HG03575 (cell line): ENCODE measurements around the gene TCEA2.

Experiments
- ATAC-seq: cut with Tn5 transposase; IDR thresholded peaks from one replicate; pipeline ENCODE4 v1.9.1; 2021; ENCODE audit not compliant: unreplicated experiment, insufficient number of reproducible peaks, low FRiP score; ENCODE audit errors: extremely low read depth

Gene TCEA2

GRCh38 chr20:64074184-64074789 is 11.3 kb downstream of the TCEA2 start:
- ATAC-seq: no peak

DNA sequence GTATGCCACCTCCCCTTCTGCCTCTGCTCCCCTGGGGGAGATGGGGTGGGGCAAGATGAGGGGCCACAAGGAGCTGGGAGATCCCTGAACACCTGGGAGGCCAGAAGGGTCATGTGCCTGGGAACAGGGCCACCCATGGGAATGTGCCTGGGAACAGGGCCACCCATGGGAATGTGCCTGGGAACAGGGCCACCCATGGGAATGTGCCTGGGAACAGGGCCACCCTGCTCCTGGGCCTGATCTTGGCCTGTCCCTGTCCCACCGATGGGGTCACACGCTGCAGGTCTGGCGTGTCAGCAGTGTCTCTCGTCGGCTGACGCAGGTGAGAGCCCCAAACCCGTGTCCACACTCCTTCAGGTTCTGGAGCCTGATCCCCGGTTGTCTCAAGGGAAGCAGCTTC is 12.0 kb downstream of the TCEA2 start:
- ATAC-seq: no peak

GRCh38 chr20:64075556-64075955 is 12.6 kb downstream of the TCEA2 start:
- no peak for ATAC-seq

- no peak for ATAC-seq
These were observed 13.3 kb downstream of the TCEA2 start for GRCh38 chr20:64076061-64076997.

DNA sequence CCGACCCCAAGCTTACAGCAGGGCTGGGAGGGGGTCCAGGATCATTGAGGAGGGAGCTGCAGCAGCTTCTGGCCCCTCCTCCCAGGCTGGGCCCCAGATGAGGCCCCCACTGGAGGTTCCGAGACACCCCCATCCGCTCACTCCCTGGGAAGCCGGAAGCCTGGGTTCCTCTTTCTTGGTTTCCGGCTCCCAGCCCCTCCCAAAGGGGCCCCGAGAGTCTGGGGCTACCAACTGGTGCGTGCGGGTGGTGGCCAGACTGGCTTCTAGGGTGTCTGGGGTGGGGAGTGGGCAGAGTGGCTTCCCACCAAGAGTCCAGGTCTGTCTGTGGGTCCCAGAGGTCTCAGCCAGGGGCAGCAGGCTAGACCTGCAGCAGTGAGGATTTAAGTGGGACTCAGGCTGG is 14.1 kb downstream of the TCEA2 start:
- no peak for ATAC-seq

DNA sequence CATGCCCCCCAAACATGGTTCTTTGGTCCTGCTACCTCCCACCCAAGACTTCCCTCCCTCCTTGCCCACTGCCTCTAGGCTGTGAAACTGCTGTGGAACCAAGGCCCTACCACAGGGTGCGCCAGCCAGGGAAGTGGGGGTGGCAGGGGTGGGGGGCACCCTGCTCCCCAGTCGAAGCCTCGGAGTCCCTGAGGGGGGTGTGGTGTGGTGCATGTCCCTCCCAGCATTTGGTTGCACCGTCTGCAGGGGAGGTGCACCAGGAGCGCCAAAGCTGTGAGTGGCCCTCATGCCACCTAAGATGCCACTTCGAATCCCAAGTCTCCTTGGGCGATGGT is 14.5 kb downstream of the TCEA2 start:
- no peak for ATAC-seq

DNA sequence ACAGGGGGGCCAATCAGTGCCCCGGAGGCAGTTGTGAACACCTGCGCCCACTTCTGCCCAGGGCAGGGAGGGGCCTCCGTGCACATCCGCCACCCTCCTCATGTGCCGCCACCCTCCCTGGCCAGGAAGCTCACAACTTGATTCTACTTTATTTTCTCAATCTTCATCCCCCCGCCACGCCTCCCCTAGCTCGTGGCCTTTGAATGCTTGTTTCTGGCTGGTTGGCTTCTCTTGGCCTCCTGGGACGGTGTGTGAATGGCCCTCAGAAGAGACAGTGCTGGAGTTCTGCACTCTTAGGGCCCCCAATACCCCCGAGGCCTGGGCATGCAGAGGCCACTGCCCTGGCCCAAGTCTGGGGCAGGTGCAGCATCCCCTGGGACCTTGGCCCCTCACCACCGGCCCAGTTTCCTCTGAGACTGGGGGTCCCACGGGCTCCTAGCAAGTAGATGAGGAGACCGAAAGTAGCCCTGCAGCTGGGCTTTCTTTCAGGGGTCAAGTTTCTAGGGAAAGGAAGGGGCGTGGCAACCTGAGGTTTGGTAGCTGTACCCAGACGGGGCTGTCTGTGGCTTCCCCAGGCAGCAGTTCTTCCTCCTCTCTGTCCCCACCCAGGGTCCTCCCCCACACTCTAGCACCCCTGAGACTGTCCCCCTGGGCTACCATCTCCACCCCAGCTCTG is 15.0 kb downstream of the TCEA2 start:
- ATAC-seq: no peak

DNA sequence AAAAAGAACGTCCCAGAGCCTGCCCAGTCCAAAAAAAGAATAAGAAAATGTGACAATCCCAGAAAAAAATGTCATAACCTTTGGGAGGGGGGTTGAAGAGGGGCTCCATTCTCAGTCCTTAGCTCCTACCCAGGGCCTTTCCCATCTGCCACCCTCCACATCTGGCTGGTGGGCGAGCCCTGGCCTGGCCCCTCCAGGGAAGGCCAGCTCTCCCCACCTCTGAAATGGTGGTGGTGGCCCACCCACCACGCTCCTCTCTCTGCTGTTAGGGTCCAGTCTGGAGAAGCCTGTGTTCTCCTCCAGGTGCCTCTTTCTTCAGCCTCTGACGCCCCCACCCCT is 15.9 kb downstream of the TCEA2 start:
- ATAC-seq: no peak

DNA sequence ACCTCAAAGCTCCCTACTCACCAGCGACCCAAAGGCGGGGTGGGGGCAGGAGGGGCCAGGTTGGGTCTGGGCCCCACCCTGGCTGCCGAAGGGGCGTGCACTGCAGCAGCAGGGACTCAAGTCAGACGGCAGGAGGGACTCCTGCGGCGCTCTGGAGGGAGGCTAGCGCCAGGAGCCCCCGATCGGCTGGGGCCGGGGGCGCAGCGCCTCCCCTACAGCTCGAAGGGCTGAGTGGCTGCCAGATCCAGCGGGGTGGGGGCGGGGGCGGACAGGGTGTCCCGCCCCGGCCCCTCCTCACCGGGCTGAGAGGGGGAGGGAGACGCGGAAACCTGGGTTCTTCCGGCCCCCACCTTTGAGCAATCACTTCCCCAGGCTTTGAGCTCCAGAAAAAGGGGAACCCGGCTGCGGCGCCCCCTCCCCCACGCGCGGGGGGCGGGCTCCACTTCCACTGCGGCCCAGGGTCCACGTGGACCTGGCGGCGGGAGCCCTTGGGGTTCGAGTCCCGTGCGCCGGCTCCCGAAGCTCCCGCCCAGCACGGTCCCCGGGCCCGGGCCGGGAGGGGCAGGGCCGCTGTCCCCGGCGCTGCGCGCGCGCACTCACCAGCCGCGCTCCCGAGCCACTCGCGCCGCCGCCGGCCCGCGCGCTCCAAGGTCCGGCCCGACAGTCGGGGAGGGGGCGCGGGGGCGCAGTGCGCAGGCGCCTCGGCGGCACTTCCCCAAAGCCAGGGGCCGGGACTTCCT is 16.4 kb downstream of the TCEA2 start, which contains the start of gene RGS19:
Gene RGS19, minus strand, starts transcription at position 246 of the 740 bp plus-strand sequence. CDS start 2,632 bp downstream, outside the sequence.
- ATAC-seq: no peak

- no peak for ATAC-seq
These were observed 17.2 kb downstream of the TCEA2 start, which contains the start of gene OPRL1 for GRCh38 chr20:64080013-64080812. OPRL1 (plus strand) TSS chr20:64080082; CDS start chr20:64092721, 12,639 bp downstream.

DNA sequence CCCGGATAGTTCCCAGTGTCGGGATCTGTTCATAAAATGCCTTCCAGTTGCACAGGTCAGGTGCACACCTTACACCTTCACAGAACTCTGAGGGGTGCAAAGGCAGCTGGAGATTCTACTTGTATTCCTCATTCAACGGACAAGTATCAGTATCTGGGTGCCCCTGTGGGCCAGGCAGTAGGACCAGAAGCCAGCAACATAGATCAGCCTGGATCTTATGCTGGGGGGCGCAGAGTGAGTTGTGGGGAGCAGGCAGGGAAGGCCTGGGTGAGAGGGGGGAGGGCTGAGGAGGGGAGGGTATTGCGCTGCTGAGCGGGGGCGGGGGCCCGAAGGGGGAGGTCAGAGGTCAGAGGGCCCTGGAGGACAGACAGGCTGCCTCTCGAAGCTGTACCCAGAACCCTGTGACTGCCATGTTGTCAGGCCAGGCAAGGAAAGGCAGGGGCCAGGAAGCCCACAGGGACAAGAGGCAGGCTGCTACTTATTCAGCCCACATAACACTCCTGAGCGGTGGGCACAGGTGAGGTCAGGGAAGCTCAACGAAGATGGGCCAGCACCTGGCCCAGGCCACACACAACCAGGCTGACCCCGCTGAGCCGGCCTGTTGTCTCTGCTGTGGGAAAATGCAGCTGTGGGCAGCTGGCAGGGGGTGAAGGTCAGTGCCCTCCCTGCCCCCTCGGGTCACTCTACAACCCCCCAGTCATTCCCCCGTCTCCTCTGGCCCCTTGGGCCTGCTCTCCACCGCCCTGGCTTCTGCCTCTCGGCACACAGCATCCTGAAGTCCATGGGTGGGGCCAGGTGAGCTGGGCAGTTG is 18.0 kb downstream of the TCEA2 start:
- no peak for ATAC-seq

GRCh38 chr20:64081624-64081964 is 18.6 kb downstream of the TCEA2 start:
- ATAC-seq: no peak

DNA sequence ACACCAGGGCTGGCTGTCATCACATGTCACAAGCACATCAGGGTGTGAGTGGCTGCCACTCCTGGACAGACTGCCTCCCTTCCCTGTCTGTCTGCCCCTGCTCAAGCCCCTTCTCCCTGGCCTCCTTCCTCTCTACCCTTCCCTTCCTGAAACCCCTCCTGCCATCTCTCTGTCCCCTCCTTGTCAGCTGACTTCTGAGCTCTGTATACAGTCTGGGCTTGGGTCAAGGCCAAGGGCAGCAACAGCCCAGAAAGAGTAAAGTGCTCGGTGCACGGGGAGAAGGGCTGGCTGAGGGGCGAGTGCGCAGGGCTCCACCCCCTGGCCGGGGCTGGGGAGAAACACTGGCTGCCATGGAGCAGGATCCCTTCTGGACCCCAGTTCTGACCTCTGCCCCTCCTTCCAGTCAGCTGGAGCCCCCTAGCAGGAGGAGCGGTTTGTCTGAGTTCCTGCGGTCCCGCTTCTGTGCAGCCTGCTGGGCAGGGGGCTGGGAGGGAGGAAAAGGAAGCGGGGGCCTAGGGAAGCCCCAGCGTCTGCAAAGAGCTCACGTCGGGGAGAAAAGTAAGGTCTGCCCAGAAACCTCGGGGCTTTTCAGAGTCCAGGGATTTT is 19.2 kb downstream of the TCEA2 start:
- ATAC-seq: no peak

- no peak for ATAC-seq
These were observed 19.9 kb downstream of the TCEA2 start for GRCh38 chr20:64082820-64083377.

GRCh38 chr20:64083378-64083803 is 20.4 kb downstream of the TCEA2 start:
- ATAC-seq: no peak

GRCh38 chr20:64083804-64084684 is 21.0 kb downstream of the TCEA2 start, which contains the start of gene LKAAEAR1:
LKAAEAR1 (minus strand) TSS chr20:64084398; CDS start chr20:64084219, 179 bp downstream.
- no peak for ATAC-seq
